ENCODE data around the gene TRIM25.

GRCh38 chr17:56939869-56940484, 26.1 kb upstream of the TRIM25 start:
- no peak for TF ChIP-seq ZBTB33 (IDR thresholded peaks at IDR 0.05; ENCODE audit: extremely low read depth, insufficient replicate concordance, low read length)
- TF ChIP-seq CTCF (IDR thresholded peaks at IDR 0.05 in 2 of 3, conservative IDR thresholded peaks at IDR 0.05 in 1 of 3; ENCODE audit: borderline replicate concordance in 1 of 3, insufficient read depth in 1 of 3, low read depth in 2 of 3, low read length in 2 of 3), result peak; percentile 73 to 91 (median 84)
- TF ChIP-seq ATF3 (IDR thresholded peaks at IDR 0.05), result no peak
- no peak for TF ChIP-seq REST (IDR thresholded peaks at IDR 0.05; ENCODE audit: low read depth)
- TF ChIP-seq EGR1 (IDR thresholded peaks at IDR 0.05; ENCODE audit: low read depth), result no peak
- no peak for TF ChIP-seq POLR2A (IDR thresholded peaks at IDR 0.05; ENCODE audit: borderline replicate concordance, extremely low read depth, insufficient read depth, insufficient read length)

Data from HCT116 (cell line).